Measurements from ENCODE around the gene PACRG.
A peak's percentile ranks its signal among the peaks of the same experiment; 100 is the strongest.

PACRG gene

GRCh38 chr6:163347021-163347446 lies 619.3 kb downstream of the PACRG start:
- DNase-seq (ENCODE audit: insufficient read length, low spot score) = no peak
- TF ChIP-seq POLR2A (IDR thresholded peaks at IDR 0.05; ENCODE audit: low read depth, low read length) = no peak
- FAIRE-seq = no peak

- DNase-seq (ENCODE audit: insufficient read length, low spot score) (no peak), FAIRE-seq (no peak)
- TF ChIP-seq POLR2A (IDR thresholded peaks at IDR 0.05; ENCODE audit: low read depth, low read length) = no peak
These were observed 621.3 kb downstream of the PACRG start for GRCh38 chr6:163348789-163349680.

GRCh38 chr6:163349696-163350095 lies 621.9 kb downstream of the PACRG start:
- no peak for FAIRE-seq

GRCh38 chr6:163351013-163351412 lies 623.2 kb downstream of the PACRG start:
- no peak for TF ChIP-seq POLR2A (IDR thresholded peaks at IDR 0.05; ENCODE audit: low read depth, low read length)
- no peak for FAIRE-seq
- no peak for DNase-seq (ENCODE audit: insufficient read length, low spot score)

More at GRCh38 chr6:163349696-163350095, 621.9 kb downstream of the PACRG start:
- no peak for DNase-seq (ENCODE audit: insufficient read length, low spot score)
- no peak for TF ChIP-seq POLR2A (IDR thresholded peaks at IDR 0.05; ENCODE audit: low read depth, low read length)

GRCh38 chr6:163352011-163352685 lies 624.4 kb downstream of the PACRG start:
- no peak for TF ChIP-seq POLR2A (IDR thresholded peaks at IDR 0.05; ENCODE audit: low read depth, low read length)
- FAIRE-seq (no peak), DNase-seq (ENCODE audit: insufficient read length, low spot score) (no peak)

- FAIRE-seq (no peak), DNase-seq (ENCODE audit: insufficient read length, low spot score) (no peak)
- no peak for TF ChIP-seq POLR2A (IDR thresholded peaks at IDR 0.05; ENCODE audit: low read depth, low read length)
These were observed 625.2 kb downstream of the PACRG start for GRCh38 chr6:163352966-163353365.

GRCh38 chr6:163354085-163354484 lies 626.3 kb downstream of the PACRG start:
- TF ChIP-seq POLR2A (IDR thresholded peaks at IDR 0.05; ENCODE audit: low read depth, low read length) = no peak
- no peak for FAIRE-seq
- no peak for DNase-seq (ENCODE audit: insufficient read length, low spot score)

GRCh38 chr6:163354761-163355425 lies 627.1 kb downstream of the PACRG start:
- DNase-seq (ENCODE audit: insufficient read length, low spot score) = no peak
- no peak for FAIRE-seq
- TF ChIP-seq POLR2A (IDR thresholded peaks at IDR 0.05; ENCODE audit: low read depth, low read length) = no peak

- peak; percentile 47 for DNase-seq (ENCODE audit: insufficient read length, low spot score)
- TF ChIP-seq POLR2A (IDR thresholded peaks at IDR 0.05; ENCODE audit: low read depth, low read length) = no peak
- no peak for FAIRE-seq
These were observed 627.7 kb downstream of the PACRG start for GRCh38 chr6:163355426-163355991.

- FAIRE-seq (no peak), DNase-seq (ENCODE audit: insufficient read length, low spot score) (no peak)
- no peak for TF ChIP-seq POLR2A (IDR thresholded peaks at IDR 0.05; ENCODE audit: low read depth, low read length)
These were observed 628.5 kb downstream of the PACRG start for GRCh38 chr6:163356324-163356723.

GRCh38 chr6:163356743-163357142 lies 629.0 kb downstream of the PACRG start:
- FAIRE-seq = no peak
- no peak for DNase-seq (ENCODE audit: insufficient read length, low spot score)
- TF ChIP-seq POLR2A (IDR thresholded peaks at IDR 0.05; ENCODE audit: low read depth, low read length) = no peak

GRCh38 chr6:163364641-163365040 lies 636.9 kb downstream of the PACRG start:
- DNase-seq (ENCODE audit: insufficient read length, low spot score) (no peak), FAIRE-seq (no peak)
- TF ChIP-seq POLR2A (IDR thresholded peaks at IDR 0.05; ENCODE audit: low read depth, low read length) = no peak

Measured in H54 (cell line).